Measurements from ENCODE around the gene PLTP. TPM values are rescaled to one million over a fixed set of nuclear protein-coding genes. Genes with fewer than 3 reads are reported as not detected.

PLTP gene
- total and polyA plus RNA-seq, 2 of the 13 experiments (the other 11 are each of a cell fraction or from before 2014, with no cell fraction given), result 16.9 to 28.6 TPM

DNA sequence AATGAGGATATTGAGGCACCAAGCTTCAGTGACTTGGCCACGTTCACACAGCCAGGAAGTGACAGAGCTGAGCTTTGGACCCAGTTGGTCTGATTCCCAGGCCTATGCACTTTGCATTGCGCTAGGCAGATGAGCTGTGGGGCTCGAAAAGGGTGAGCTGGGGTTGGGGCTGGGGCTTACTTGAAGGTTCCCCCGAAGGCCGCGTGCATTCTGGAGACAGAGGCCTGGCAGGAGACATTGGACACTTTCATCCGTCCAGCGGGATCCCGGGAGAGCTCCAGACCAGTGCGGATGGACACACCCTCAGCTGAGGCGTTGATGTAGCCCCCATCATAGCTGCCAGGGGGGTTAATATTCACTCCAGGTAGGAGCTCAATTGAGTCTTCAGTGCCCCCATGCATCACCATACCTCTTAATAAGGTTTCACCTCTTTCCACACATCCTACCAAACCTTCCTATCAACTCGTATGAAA, 2.6 kb downstream of the PLTP start (continued):
- TF ChIP-seq, protein P1, sequence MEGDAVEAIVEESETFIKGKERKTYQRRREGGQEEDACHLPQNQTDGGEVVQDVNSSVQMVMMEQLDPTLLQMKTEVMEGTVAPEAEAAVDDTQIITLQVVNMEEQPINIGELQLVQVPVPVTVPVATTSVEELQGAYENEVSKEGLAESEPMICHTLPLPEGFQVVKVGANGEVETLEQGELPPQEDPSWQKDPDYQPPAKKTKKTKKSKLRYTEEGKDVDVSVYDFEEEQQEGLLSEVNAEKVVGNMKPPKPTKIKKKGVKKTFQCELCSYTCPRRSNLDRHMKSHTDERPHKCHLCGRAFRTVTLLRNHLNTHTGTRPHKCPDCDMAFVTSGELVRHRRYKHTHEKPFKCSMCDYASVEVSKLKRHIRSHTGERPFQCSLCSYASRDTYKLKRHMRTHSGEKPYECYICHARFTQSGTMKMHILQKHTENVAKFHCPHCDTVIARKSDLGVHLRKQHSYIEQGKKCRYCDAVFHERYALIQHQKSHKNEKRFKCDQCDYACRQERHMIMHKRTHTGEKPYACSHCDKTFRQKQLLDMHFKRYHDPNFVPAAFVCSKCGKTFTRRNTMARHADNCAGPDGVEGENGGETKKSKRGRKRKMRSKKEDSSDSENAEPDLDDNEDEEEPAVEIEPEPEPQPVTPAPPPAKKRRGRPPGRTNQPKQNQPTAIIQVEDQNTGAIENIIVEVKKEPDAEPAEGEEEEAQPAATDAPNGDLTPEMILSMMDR (CRISPR knock-in tag; IDR thresholded peaks at IDR 0.05), result 0 out of 2 replicates have a peak, but pooled peaks have one; percentile 6
- TF ChIP-seq REL (CRISPR knock-in tag; conservative IDR thresholded peaks at IDR 0.05) (no peak), TCF12 (IDR thresholded peaks at IDR 0.05) (no peak), TCF12 (CRISPR knock-in tag; IDR thresholded peaks at IDR 0.05) (0 out of 2 replicates have a peak, but pooled peaks have one; percentile 29), NFKBIZ (CRISPR knock-in tag; IDR thresholded peaks at IDR 0.05) (no peak), FOXM1 (CRISPR knock-in tag; IDR thresholded peaks at IDR 0.05) (no peak), XRCC5 (optimal IDR thresholded peaks at IDR 0.05; ENCODE audit: low read length) (peak; percentile 37), GATA4 (IDR thresholded peaks at IDR 0.05; ENCODE audit: borderline replicate concordance, low read depth) (no peak), CREM (IDR thresholded peaks at IDR 0.05) (no peak; the same call in 1 of the 2 replicates), CREM (CRISPR knock-in tag; IDR thresholded peaks at IDR 0.05) (no peak), ZNF121 (CRISPR knock-in tag; IDR thresholded peaks at IDR 0.05) (no peak), SKI (IDR thresholded peaks at IDR 0.05; ENCODE audit: partially characterized antibody) (peak; percentile 31), HNRNPL (IDR thresholded peaks at IDR 0.05; ENCODE audit: low read depth, low read length) (no peak), ZFYVE20 (CRISPR knock-in tag; IDR thresholded peaks at IDR 0.05; ENCODE audit: borderline replicate concordance, low read depth) (no peak), KAT8 (CRISPR knock-in tag; IDR thresholded peaks at IDR 0.05) (peak; percentile 72), NAIF1 (CRISPR knock-in tag; IDR thresholded peaks at IDR 0.05; ENCODE audit: borderline replicate concordance) (peak; percentile 76; the same call in 1 of the 2 replicates)
- TF ChIP-seq, protein P2, sequence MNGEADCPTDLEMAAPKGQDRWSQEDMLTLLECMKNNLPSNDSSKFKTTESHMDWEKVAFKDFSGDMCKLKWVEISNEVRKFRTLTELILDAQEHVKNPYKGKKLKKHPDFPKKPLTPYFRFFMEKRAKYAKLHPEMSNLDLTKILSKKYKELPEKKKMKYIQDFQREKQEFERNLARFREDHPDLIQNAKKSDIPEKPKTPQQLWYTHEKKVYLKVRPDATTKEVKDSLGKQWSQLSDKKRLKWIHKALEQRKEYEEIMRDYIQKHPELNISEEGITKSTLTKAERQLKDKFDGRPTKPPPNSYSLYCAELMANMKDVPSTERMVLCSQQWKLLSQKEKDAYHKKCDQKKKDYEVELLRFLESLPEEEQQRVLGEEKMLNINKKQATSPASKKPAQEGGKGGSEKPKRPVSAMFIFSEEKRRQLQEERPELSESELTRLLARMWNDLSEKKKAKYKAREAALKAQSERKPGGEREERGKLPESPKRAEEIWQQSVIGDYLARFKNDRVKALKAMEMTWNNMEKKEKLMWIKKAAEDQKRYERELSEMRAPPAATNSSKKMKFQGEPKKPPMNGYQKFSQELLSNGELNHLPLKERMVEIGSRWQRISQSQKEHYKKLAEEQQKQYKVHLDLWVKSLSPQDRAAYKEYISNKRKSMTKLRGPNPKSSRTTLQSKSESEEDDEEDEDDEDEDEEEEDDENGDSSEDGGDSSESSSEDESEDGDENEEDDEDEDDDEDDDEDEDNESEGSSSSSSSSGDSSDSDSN (CRISPR knock-in tag; IDR thresholded peaks at IDR 0.05), result no peak; the same call in 1 of the 2 replicates
- TF ChIP-seq, protein P3, sequence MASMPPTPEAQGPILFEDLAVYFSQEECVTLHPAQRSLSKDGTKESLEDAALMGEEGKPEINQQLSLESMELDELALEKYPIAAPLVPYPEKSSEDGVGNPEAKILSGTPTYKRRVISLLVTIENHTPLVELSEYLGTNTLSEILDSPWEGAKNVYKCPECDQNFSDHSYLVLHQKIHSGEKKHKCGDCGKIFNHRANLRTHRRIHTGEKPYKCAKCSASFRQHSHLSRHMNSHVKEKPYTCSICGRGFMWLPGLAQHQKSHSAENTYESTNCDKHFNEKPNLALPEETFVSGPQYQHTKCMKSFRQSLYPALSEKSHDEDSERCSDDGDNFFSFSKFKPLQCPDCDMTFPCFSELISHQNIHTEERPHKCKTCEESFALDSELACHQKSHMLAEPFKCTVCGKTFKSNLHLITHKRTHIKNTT (CRISPR knock-in tag; IDR thresholded peaks at IDR 0.05), result no peak
- TF ChIP-seq, protein P4, sequence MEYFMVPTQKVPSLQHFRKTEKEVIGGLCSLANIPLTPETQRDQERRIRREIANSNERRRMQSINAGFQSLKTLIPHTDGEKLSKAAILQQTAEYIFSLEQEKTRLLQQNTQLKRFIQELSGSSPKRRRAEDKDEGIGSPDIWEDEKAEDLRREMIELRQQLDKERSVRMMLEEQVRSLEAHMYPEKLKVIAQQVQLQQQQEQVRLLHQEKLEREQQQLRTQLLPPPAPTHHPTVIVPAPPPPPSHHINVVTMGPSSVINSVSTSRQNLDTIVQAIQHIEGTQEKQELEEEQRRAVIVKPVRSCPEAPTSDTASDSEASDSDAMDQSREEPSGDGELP (IDR thresholded peaks at IDR 0.05; ENCODE audit: borderline replicate concordance, low read depth), result no peak
- TF ChIP-seq, protein P5, sequence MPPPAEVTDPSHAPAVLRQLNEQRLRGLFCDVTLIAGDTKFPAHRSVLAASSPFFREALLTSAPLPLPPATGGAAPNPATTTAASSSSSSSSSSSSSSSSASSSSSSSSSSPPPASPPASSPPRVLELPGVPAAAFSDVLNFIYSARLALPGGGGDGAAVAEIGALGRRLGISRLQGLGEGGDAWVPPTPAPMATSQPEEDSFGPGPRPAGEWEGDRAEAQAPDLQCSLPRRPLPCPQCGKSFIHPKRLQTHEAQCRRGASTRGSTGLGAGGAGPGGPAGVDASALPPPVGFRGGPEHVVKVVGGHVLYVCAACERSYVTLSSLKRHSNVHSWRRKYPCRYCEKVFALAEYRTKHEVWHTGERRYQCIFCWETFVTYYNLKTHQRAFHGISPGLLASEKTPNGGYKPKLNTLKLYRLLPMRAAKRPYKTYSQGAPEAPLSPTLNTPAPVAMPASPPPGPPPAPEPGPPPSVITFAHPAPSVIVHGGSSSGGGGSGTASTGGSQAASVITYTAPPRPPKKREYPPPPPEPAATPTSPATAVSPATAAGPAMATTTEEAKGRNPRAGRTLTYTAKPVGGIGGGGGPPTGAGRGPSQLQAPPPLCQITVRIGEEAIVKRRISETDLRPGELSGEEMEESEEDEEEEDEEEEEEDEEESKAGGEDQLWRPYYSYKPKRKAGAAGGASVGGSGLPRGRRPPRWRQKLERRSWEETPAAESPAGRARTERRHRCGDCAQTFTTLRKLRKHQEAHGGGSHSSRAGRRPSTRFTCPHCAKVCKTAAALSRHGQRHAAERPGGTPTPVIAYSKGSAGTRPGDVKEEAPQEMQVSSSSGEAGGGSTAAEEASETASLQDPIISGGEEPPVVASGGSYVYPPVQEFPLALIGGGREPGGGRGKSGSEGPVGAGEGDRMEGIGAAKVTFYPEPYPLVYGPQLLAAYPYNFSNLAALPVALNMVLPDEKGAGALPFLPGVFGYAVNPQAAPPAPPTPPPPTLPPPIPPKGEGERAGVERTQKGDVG (CRISPR knock-in tag; IDR thresholded peaks at IDR 0.05; ENCODE audit: borderline replicate concordance), result no peak

All from HepG2 (cell line).